Measurements from ENCODE around the gene TMED1. TPM values are rescaled to one million over a fixed set of nuclear protein-coding genes. Genes with fewer than 3 reads are reported as not detected.
"Not testable (repeated sequence)": the region's sequence is repeated elsewhere in the genome, so short reads cannot be mapped to it uniquely, and the experiment has no call there.

The TMED1 gene
- total RNA-seq, 4 donors from 2014 or later: 14.4 to 34.9 (median 26.5) TPM

GRCh38 chr19:10838377-10838776 is 2.4 kb upstream of the TMED1 start:
- TF ChIP-seq POLR2A (IDR thresholded peaks at IDR 0.05): no peak
- no peak for TF ChIP-seq CTCF (IDR thresholded peaks at IDR 0.05)
- intact Hi-C loops (cut with DNase I; ENCODE audit: low total_unique reads): no loop called here
- 76 to 87% methylated on average over 11 of the region's 11 CpGs for WGBS, 2 donors
- H3K4me3 ChIP-seq (ENCODE audit: low read depth, poor library complexity, severe bottlenecking): no peak overlapping the region
- DNase-seq (ENCODE audit: low spot score in 2 of 2): no peak

GRCh38 chr19:10837649-10838048 is 1.6 kb upstream of the TMED1 start:
- intact Hi-C loops (cut with DNase I; ENCODE audit: low total_unique reads); DNase-seq (ENCODE audit: low spot score in 2 of 2); H3K4me3 ChIP-seq (ENCODE audit: low read depth, poor library complexity, severe bottlenecking): not testable (repeated sequence)
- 93 to 96% methylated on average over 7 of the region's 7 CpGs for WGBS, 2 donors

GRCh38 chr19:10836479-10837330 is 693 bp upstream of the TMED1 start:
- intact Hi-C loops (cut with DNase I; ENCODE audit: low total_unique reads): no loop called here
- 38 to 39% methylated on average over 36 to 38 of the region's 38 CpGs for WGBS, 2 donors
- TF ChIP-seq POLR2A (IDR thresholded peaks at IDR 0.05) (no peak), CTCF (IDR thresholded peaks at IDR 0.05) (no peak)
- peak overlapping the region; percentile 64 for H3K4me3 ChIP-seq (ENCODE audit: low read depth, poor library complexity, severe bottlenecking)
- DNase-seq (ENCODE audit: low spot score in 2 of 2): peak; percentile 75 to 96

- intact Hi-C loops (cut with DNase I; ENCODE audit: low total_unique reads): no loop called here
- DNase-seq (ENCODE audit: low spot score in 2 of 2): peak in 1 of 2 donors; percentile 89
- 24 to 39% methylated on average over 19 to 32 of the region's 32 CpGs for WGBS, 2 donors
- TF ChIP-seq CTCF (IDR thresholded peaks at IDR 0.05): no peak
- no peak for TF ChIP-seq POLR2A (IDR thresholded peaks at IDR 0.05)
- H3K4me3 ChIP-seq (ENCODE audit: low read depth, poor library complexity, severe bottlenecking): peak overlapping the region; percentile 10
Observed at GRCh38 chr19:10835089-10835753, 791 bp downstream of the TMED1 start.

GRCh38 chr19:10832939-10833296 is 3.1 kb downstream of the TMED1 start:
- DNase-seq (ENCODE audit: low spot score in 2 of 2): no peak
- TF ChIP-seq POLR2A (IDR thresholded peaks at IDR 0.05) (no peak), CTCF (IDR thresholded peaks at IDR 0.05) (no peak)
- H3K4me3 ChIP-seq (ENCODE audit: low read depth, poor library complexity, severe bottlenecking): no peak overlapping the region
- 84 to 85% methylated on average over 15 to 20 of the region's 20 CpGs for WGBS, 2 donors
- intact Hi-C loops (cut with DNase I; ENCODE audit: low total_unique reads): no loop called here

Measured in lower leg skin (tissue), 4 donors.